ENCODE data around the gene PCSK6. TPM values are rescaled to one million over a fixed set of nuclear protein-coding genes. Genes with fewer than 3 reads are reported as not detected.
"Not testable (repeated sequence)": the region's sequence is repeated elsewhere in the genome, so short reads cannot be mapped to it uniquely, and the experiment has no call there.

PCSK6 gene
- total RNA-seq, 2 donors from 2014 or later: 0.61 to 2.1 TPM

DNA sequence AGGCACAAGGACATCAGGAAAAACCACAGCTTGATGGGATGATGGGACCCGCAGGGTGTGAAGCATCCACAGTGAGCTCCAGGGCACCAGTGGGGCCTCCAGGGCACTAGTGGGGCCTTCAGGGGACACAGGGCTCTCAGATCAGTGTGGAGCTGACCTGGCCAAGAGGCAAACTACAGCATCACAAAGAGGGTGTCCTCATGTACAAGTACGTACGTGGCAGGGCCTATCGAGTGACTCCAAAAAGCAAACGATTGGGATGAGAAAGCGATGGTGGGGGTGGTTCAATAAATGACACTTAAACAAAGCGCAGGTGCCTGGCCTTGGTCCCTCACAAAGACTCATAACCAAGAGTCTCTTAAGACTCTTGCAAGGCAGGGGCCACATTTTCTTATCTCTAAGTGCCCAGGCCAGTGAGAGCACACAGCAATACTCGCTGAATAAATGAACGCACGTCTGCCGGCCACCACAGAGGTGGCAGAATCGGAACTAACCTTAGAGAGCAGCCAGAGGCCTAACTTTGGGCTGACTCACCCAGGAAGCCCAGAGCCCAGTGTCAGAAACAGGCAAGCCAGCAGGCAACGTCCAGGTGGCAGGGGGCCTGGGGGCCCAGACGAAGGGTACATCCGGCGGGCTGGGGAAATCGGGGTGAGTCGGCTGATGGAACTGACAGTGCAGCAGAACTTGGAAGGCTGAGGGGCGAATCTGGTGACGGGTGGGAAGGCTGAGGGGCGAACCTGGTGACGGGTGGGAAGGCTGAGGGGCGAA lies 8.7 kb downstream of the PCSK6 start:
- DNase-seq (ENCODE audit: low spot score in 2 of 2) (no peak), ATAC-seq (no peak)
- Mint-ChIP-seq H3K27ac (no peak overlapping the region), H3K36me3 (no peaks in the 10 kb centered on the region), H3K9me3 (no peaks in the 10 kb centered on the region)

DNA sequence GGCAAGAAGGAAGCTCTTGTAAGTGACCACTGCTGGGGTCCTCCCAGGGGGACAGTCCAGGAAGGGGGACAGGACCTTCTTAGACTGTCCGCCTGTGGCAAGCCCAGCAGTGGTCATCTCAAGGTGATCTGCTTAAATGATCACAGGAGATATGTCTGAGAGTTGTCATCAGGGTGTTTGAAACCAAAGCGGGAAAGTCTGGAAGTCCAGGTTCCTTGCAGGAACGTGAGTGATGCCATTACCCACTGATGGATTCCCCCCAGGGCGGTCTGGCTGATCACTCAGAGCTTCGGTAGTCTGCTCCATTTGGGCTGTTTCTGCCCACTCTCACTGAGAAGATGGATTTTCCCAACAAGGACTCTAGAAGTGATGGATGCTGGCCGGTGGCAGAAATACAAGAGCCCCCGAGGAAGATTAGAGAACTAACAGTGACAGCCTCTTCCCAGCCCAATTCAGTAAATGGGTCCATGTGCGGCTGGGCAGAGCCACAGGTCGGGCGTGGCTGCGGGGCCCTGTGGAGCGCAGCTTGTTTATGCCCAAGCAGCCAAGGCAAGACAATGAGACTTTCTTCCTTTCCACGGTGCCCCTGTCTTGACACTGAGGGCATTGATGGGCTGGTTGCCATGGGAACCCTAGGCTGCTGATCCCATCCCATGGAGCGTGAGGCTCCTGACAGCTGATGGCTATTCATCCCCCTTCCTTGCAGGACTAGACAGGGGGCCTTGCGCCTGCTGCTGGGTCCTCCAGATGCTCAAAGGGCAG lies 9.5 kb downstream of the PCSK6 start:
- no peaks in the 10 kb centered on the region for H3K36me3 Mint-ChIP-seq
- H3K27ac Mint-ChIP-seq: no peak overlapping the region

DNA sequence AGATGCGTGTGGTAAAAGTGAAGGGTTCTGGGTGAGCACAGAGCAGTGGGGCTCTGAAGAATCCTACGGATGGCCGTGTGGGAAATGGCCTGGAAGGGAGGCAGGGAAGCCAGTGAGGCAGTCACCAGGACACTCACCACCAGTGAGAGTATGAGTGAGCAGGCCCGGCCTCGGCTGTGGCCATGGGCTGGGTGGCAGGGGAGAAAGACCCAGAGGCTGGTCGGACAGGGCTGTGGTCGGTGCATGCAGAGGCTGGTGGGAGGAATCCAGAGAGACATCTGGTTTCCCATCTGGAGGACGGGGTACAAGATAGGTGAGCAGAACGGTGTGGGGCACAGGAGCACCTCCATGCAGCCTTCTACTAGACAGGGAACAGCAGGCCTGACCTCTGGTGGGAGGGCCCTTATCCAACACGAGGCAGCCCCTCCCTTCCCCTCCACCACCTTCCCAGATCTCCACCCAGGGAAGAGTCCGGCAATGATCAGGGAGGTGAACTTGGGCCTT lies 10.1 kb downstream of the PCSK6 start:
- Mint-ChIP-seq H3K9me3 (no peaks in the 10 kb centered on the region), H3K27ac (no peak overlapping the region), H3K36me3 (no peaks in the 10 kb centered on the region)
- DNase-seq (ENCODE audit: low spot score in 2 of 2) (no peak), ATAC-seq (no peak)

More for the DNA sequence above, 9.5 kb downstream of the PCSK6 start:
- DNase-seq (ENCODE audit: low spot score in 2 of 2): no peak
- H3K9me3 Mint-ChIP-seq: no peaks in the 10 kb centered on the region
- no peak for ATAC-seq

DNA sequence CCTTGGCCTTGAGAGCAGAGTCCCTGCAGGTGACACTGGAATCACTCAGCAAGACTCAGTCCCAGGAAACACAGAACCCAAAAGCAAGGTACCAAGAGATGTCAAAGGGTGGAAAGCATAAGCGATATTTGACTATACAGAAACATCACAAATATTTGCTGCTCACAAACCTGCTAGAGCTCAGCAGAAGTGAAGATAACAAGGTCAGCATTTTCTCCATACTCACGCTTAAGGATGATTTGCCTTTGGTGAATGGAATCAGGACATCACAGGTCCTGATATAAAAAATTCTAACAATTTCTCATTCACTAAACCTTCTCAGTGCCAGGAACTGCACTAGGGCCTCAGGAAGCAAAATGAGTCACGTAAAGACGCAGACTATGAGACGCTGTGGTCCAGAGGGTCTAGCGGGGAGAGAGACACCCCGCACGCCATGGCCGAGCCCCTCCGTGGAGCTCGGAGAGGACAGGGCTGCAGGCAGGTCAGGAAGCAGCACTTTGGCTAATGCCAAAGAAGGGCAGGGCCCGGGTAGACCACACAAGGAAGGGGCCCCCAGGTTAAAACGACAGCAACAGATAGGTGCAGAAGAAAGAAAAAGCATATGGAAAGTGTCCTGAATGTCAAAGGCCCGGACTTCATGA lies 10.7 kb downstream of the PCSK6 start:
- no peaks in the 10 kb centered on the region for H3K36me3 Mint-ChIP-seq
- no peak overlapping the region for H3K27ac Mint-ChIP-seq
- ATAC-seq: no peak
- no peak for DNase-seq (ENCODE audit: low spot score in 2 of 2)
- H3K9me3 Mint-ChIP-seq: no peaks in the 10 kb centered on the region

DNA sequence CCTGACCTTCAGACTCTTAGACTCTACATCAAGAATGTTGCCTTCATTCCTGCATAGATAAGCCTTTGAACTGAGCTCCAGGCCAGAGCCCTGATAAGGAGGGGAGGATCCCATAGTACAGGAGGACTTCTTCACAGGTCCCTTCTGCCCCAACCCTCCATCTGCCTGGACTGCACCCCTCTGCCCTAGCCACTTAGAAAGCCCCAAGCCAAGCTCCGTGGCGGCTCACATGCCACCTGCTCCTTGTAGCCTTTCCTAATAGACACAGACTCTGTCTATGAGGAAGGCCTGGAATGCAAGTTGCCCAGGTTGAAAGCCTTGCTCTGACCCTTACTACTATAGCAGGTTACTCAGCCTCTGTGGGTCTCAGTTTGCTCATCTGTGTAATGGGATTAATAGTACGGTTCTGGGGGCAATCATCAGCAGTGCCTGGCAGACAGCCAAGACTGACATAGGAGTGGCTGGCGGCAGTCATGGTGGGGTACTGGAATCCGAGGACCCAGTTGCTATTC lies 11.6 kb downstream of the PCSK6 start:
- no peaks in the 10 kb centered on the region for H3K36me3 Mint-ChIP-seq
- DNase-seq (ENCODE audit: low spot score in 2 of 2): no peak

DNA sequence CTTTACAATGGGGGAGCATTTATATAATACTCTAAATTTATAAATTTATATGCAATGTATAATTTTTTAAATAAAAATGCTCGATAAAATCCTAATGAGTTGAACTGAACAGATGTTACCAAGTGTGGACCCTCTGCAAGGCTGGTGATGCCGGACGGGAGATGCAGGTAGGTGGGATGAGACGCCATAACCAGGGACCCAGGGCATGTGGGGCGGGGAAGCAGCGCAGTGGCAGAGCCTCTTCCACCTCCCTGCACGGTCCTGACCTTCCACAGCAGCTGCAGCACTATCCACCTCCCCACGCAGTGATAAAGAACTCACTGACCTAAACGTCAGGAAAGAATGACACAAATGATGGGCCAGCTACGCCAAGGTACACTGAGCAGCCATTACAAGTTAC lies 12.8 kb downstream of the PCSK6 start:
- no peak for ATAC-seq
- Mint-ChIP-seq H3K36me3 (no peaks in the 10 kb centered on the region), H3K9me3 (no peaks in the 10 kb centered on the region), H3K27ac (no peak overlapping the region)
- DNase-seq (ENCODE audit: low spot score in 2 of 2): no peak

More for the DNA sequence above, 11.6 kb downstream of the PCSK6 start:
- Mint-ChIP-seq H3K9me3 (no peaks in the 10 kb centered on the region), H3K27ac (no peak overlapping the region)
- no peak for ATAC-seq

DNA sequence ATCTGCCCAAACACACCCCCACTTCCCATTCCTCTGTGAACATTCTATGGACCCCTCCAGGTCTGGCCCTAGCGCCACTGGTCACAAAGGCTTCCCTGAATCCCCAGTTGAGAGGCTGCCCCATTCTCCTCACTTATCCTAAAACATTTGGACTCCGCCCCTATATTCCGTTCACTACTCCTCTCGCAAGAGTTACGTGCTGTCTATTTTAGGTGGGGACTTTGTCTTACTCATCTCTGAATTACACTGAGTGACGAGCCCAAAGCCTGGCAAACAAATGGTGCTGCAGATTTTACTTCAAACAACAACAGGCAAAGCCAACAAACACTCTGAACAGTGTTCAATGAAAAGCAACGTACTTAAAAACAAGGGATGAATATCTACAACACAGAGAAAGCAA lies 14.5 kb downstream of the PCSK6 start:
- Mint-ChIP-seq H3K27ac (no peak overlapping the region), H3K9me3 (no peaks in the 10 kb centered on the region), H3K36me3 (no peaks in the 10 kb centered on the region)
- DNase-seq (ENCODE audit: low spot score in 2 of 2) (no peak), ATAC-seq (no peak)

DNA sequence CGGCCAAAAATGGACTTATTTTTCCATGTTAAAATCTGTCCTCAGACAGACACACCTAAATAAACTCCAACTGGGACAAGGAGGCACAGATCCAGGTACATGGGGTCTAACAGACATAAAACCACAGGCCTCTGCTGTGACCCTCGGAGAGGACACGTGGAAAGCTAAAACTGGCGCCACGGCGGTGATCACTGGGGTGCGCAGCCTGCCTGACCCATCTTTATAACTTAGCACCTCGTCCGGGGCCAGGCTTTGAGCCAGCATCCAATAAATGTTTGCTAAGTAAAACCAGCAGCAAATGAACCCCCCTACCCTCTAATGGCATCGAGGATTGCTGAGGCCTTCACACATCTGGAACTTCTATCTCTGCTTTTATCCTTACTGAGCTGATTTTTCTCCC lies 15.3 kb downstream of the PCSK6 start:
- ATAC-seq: no peak
- H3K27ac Mint-ChIP-seq: no peak overlapping the region
- no peak for DNase-seq (ENCODE audit: low spot score in 2 of 2)
- H3K36me3 Mint-ChIP-seq: no peaks in the 10 kb centered on the region
- no peaks in the 10 kb centered on the region for H3K9me3 Mint-ChIP-seq

DNA sequence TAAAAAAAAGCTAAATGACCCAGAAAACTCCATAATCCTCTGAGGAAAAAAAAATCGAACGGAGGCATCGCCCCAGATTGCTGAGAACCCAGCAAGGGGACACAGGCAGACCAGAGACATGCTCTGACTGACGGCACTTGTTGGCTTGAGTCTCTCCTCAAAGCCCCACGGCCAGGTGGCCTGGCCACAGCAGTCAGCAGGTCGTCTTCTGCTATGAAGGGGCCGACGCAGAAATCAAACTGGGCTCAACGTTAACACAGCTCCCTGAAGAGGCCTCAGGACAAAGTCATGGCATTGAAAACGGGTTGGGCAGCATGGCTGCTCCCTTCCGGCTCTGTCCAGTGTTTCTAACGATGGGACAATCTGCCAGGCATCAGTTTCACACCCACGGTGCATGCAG lies 17.5 kb downstream of the PCSK6 start:
- Mint-ChIP-seq H3K27ac (no peak overlapping the region), H3K9me3 (no peaks in the 10 kb centered on the region)
- no peak for ATAC-seq

DNA sequence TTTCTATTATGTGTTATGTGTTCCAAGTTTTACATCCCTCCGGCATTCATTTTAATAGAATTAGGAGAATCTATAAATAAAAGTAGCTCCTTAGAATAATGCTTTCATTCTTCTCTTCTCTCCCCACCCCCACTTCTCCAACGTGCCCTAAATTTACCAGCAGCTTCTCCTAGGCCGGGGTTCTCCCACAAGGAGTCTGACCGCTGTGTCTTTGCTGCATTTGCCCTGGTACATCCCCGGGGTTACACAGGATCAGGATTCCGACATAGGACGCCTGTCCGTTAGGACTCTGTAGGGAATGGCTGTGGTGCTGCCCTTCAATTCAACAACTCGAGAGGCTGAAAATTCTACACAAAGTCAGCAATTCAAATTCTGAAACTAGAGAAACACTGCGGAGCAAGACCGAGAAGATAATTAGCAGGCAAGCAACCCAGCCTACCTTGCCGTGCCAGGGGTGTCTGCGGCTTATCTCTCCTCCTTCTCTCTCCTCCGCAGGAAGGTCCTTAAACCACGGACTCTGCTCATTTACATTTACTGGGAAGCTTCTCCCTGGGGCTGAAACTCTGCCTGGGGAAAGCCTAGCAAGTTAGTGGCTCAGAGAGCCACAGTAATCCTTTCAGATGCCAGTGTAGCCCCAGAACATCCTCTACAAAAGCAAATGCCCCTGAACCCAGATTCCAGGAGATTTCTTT lies 18.8 kb downstream of the PCSK6 start:
- no peak overlapping the region for H3K27ac Mint-ChIP-seq
- DNase-seq (ENCODE audit: low spot score in 2 of 2) (no peak), ATAC-seq (no peak)
- H3K36me3 Mint-ChIP-seq: no peaks in the 10 kb centered on the region
- H3K9me3 Mint-ChIP-seq: no peaks in the 10 kb centered on the region

More for the DNA sequence above, 17.5 kb downstream of the PCSK6 start:
- DNase-seq (ENCODE audit: low spot score in 2 of 2): no peak
- no peaks in the 10 kb centered on the region for H3K36me3 Mint-ChIP-seq

DNA sequence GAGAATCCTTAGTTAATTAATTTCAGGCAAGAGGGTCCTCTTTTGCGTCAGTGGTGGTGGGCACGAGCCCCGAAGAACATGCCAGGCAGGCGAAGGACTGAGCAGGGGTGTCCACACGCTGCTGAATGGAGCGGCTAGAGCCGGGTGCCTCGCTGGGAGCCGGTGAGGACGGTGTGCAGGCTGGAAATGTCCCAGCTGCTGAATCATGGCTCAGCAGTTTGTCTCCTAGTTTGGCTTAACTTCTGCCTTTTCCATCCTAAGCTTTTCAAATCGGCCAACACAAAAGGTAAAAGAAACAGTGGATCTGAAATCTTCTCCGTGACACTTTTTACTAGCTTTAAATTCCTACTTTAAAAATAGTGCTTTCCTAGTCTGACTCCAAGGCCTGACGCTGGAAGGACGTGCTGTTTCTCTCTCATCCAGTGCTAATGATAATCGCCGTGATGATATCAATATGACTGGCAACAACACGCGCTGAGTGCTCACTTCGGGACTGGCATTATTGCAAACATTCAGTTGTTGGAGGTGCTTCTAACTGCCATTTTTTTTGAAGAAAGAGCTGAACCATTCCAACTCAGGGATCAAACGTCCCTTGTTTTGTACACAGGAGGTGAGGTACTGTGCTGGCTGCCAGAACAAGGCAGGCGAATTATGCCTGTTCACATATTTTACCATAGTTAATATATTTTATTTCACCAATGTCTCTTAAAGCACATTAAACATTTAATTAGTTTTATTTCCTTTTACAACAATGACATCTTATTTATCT lies 19.8 kb downstream of the PCSK6 start:
- H3K36me3 Mint-ChIP-seq: no peaks in the 10 kb centered on the region
- no peaks in the 10 kb centered on the region for H3K9me3 Mint-ChIP-seq
- no peak for ATAC-seq
- no peak for DNase-seq (ENCODE audit: low spot score in 2 of 2)
- no peak overlapping the region for H3K27ac Mint-ChIP-seq

DNA sequence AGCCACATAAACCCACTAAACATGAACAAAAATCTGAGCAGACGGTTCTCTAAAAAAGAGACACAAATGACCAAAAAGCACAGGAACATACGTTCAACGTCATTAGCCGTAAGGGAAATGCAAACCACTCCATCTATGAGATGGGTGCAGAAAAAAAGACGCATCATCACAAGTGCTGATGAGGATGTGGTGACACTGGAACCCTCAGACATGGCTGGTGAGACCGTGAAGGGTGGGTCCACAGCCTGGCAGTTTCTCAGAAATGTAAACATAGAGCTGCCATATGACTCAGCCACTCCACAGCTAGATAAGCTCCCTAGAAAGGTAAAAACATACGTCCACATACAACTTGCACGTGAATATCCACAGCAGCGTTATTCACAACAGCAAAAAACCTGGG lies 23.3 kb downstream of the PCSK6 start:
- DNase-seq (ENCODE audit: low spot score in 2 of 2) (no peak), ATAC-seq (no peak)
- H3K9me3 Mint-ChIP-seq: no peaks in the 10 kb centered on the region
- H3K27ac Mint-ChIP-seq: no peak overlapping the region
- no peaks in the 10 kb centered on the region for H3K36me3 Mint-ChIP-seq

DNA sequence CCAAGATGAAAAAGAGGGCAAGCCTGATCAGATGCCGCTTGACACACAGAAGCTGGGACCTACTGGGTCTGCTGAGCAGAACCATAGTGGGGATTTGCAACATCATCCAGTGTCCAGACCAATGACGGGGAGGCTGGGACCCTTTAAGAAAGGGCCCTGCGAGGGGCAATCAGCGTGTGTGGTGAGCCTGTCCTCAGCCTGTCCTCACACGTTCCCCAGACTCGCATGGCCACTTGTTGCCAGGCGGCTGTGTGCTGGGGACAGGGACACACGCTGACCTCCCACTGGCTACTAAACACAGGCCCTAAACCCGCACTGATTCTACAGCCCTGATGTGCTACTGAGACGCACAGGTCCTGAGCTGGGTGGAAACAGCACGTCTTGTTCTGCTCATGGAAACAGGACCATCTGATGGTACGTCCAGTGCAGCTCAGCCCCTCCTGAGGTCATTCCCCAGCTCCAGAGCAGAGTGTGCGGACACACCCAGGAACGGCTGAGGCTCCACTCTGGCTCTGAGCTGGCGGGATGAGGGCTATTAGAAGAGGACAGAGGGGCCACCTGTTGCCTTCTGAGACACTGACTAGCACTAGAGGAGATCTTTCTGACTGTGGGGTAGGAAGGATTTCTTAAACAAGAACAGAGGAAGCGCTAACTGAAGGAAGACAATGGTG lies 24.4 kb downstream of the PCSK6 start:
- Mint-ChIP-seq H3K9me3 (no peaks in the 10 kb centered on the region), H3K36me3 (no peaks in the 10 kb centered on the region), H3K27ac (no peak overlapping the region)
- ATAC-seq (no peak), DNase-seq (ENCODE audit: low spot score in 2 of 2) (no peak)

DNA sequence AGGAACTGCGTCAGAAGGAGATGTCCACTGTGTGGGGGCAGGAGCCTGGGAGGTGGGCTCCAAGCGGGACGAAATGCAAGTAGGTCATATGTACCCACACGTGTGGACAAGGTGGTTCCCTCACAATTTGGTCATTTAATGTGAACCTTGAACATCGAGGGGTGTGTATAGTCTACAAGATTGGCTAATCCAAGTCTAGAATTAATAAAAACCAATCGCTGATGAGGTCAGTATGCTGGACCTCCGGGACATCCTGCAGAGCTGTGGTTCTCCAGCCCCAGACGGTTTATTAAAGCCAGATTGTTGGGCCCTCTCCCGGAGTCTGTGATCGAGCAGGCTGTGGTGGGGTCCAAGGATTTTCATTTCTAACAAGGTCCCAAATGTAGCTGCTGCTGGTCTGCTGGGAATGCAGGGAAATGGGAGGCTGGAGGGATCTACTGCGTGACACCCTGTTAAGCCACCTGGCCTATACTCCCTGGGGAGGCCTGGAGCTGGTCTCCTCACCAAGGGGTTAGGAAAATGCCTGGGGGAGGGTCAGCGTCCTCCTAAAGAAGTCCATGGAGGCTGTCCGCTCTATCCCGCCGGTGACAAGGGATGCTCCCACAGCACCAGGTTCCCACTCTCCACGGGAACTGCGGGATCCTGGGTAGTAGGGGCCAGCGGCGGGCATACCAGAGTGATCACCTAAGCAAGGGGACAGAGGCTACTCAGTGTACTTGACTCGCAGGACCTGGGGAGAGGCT lies 25.1 kb downstream of the PCSK6 start:
- Mint-ChIP-seq H3K27ac (no peak overlapping the region), H3K9me3 (no peaks in the 10 kb centered on the region), H3K36me3 (no peaks in the 10 kb centered on the region)
- DNase-seq (ENCODE audit: low spot score in 2 of 2) (no peak), ATAC-seq (no peak)

DNA sequence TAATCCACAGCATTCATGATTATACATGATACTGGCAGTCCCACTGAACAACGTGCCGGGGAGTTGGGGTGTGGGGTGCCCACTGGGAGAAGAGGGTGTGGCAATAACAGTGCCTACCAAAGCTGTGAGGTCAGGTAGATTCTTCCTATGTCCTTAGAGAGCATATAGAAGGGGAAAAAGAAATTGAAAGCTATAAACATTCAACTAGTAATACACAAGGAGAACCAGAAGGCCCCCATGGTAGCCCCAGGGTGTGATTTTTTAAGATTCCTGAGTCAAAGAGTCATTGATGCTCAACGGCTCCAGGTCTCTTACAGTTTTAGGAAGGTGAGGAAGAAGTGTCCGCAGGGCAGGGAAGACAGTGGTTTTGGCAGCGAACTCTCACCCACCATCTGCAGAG lies 25.8 kb downstream of the PCSK6 start:
- not testable (repeated sequence) for H3K9me3 Mint-ChIP-seq, H3K27ac Mint-ChIP-seq, H3K36me3 Mint-ChIP-seq

More for the DNA sequence above, 25.8 kb downstream of the PCSK6 start:
- ATAC-seq; DNase-seq (ENCODE audit: low spot score in 2 of 2): not testable (repeated sequence)
